GM18517 (cell line): ENCODE data around the gene WBP2NL.
"Not testable (repeated sequence)": the region's sequence is repeated elsewhere in the genome, so short reads cannot be mapped to it uniquely, and the experiment has no call there.

Experiments used
- ATAC-seq: cut with Tn5 transposase; IDR thresholded peaks from one replicate; pipeline ENCODE4 v1.9.1; 2021; ENCODE audit warnings: mild to moderate bottlenecking, moderate library complexity; ENCODE audit not compliant: unreplicated experiment

Gene WBP2NL, protein sequence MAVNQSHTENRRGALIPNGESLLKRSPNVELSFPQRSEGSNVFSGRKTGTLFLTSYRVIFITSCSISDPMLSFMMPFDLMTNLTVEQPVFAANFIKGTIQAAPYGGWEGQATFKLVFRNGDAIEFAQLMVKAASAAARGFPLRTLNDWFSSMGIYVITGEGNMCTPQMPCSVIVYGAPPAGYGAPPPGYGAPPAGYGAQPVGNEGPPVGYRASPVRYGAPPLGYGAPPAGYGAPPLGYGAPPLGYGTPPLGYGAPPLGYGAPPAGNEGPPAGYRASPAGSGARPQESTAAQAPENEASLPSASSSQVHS

DNA sequence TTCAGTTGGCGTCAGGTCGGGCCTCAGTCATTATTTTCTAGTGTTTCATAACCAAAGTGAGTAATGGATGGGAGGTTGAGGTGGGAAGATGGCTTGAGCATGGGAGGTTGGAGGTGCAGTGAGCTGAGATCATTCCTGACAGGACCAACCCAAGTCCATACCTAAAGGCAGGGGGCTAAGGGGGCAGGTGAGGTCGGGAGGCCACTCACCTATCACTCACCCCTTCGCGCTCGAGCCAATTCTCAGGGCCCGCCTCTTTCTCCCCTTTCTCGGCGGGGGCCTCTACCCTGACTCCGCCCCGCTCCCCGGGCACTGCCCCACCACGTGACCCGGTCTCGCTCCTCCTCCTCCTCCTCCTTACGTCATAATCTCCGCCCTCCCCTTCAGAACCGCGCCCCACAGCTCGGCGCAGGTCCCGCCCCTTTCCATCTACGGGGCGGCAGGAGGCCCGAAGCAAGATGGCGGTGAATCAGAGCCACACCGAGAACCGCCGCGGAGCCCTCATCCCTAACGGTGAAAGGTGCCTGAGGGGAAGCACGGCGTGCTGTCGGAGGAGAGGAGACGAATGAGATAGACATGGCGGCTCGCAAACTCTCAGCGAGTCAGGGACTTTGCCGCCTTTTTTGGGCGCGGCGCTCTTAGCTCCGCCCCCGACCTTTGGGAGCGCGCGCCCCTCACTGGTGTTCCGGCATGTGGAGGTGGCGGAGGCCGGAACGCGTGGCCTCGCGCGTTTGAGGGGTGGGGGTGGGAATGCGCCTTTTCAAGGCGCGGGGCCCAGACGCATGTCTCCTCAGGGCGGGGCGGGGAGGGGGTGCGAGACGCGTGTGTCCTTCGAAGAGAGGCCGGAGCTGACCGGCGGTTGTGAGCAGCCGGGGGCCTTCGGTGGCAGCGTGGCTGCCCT, at the start of gene WBP2NL:
WBP2NL (plus strand) TSS at position 428 of the 901 bp plus-strand sequence; CDS start at position 459, 31 bp downstream.
- peak; percentile 69 for ATAC-seq

DNA sequence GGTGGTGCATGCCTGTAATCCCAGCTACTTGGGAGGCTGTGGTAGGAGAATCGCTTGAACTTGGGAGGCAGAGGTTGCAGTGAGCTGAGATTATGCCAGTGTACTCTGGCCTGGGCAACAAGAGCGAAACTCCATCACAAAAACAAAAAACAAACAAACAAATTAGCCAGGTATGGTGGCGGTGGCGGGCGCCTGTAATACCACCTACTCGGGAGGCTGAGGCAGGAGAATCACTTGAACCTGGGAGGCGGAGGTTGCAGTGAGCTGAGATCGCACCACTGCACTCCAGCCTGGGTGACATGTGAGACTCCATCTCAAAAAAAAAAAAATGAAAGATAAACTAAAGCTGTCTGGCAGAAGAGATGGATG, 49.7 kb upstream of the WBP2NL start:
- not testable (repeated sequence) for ATAC-seq

DNA sequence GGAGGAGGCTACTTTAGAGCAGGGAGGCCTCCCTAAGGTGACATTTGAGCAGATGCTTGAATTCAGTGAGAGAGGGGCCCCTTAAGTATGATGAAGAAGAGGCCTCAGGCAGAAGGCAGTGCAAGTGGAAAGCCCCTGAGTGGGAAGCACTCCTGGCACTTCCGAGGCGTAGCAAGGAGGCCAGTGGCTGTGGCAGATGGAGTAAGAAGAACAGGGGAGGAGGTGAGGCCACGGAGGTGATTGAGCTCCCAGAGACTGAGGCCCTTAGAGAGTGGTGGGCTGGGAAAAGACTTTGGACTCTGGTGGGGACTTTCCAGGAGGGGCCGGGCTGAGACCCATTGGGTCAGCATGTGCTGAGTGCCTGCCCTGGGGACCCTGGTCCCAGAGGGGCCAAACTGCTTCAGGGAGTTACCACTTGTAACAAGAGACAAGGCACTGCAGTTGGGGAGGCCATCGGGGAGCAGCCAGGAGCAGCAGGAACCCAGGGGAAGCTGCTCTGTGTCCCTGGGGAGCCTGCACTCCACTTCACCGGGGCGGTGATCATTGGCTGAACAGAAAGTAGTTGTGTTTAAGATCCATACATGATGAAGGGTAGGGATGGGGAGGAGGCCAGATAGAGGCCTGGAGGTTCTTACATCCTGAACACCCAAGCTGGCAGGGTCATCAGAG, 49.2 kb upstream of the WBP2NL start:
- no peak for ATAC-seq

DNA sequence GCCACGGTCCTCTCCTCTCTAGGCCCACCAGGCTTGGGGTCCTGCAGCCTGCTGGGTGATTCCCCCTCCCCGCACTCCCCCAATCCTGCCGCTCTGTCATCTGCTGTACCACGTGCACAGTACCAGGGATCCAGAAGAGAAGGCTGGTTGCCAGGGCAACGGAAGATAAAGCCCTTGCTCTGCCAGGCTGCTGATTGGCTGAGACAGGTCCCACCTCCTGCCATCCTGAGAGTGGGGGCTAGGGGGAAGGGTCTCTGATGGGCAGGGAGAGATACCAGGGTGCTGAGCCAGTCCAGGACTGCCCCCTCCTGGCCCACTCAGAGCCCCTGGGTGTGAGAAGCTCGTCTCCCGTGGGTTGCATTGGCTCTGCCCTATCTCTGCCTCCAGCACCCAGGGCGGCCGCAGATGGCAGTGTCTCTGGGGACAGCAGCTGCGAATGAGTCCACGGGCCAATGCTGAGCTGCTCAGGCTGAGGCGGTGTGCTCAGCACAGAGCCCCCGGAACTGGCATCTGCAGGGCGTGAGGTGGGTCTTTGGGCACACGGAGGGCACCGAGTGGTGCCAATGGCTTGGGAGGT, 46.6 kb upstream of the WBP2NL start, which contains the start of gene SMIM45:
SMIM45 (plus strand) TSS at position 253 of the 577 bp plus-strand sequence.
- no peak for ATAC-seq

DNA sequence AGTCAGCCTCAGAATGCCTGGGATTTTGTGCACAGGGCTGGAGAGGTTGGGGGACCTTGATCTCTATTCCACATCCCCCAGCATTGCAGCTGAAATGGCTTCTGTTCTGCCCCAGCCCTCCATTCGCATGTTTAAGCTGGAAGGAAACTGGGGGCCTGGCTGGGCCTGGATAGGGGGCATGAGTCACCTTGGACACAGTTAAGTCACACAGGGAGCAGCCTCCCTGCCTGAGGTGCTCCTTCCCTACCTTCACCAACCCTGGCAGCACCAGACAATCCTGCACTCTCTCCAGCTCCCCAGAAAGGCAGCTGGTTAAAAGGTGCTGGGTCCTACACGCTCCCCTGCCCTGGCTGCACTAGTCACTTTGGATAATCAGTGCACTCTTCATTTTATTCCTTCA, 45.9 kb upstream of the WBP2NL start:
- ATAC-seq: no peak

DNA sequence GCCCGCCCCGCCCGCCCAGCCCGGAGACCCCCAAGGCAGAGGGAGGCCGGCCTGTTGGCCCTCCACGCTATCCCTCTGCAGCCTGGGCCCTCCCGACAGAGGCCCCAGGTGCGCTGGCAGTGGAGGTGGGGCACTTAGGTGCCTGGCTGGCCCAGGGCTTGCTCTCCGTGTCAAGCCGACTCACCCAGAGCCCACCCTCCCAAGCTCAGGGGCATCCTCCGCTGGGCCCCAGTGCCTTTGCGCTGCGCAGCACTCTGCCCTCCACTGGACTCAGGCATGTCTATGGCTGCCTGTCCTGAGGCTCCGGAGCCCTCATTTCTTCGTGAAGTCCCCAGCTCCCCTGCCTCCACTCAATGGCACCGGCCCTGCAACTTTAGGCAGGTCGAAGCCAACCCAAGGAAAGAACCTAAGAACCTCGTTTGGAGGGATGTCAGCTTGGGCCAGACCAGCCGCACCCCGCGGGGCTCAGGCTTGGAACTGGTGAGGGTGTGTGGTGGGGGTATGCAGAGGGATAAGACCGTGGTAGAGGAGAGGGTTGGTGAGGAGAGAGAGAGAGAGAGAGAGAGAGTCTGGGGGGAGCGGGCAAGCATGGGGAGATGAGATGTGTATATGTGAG, 40.5 kb upstream of the WBP2NL start:
- peak; percentile 27 for ATAC-seq

DNA sequence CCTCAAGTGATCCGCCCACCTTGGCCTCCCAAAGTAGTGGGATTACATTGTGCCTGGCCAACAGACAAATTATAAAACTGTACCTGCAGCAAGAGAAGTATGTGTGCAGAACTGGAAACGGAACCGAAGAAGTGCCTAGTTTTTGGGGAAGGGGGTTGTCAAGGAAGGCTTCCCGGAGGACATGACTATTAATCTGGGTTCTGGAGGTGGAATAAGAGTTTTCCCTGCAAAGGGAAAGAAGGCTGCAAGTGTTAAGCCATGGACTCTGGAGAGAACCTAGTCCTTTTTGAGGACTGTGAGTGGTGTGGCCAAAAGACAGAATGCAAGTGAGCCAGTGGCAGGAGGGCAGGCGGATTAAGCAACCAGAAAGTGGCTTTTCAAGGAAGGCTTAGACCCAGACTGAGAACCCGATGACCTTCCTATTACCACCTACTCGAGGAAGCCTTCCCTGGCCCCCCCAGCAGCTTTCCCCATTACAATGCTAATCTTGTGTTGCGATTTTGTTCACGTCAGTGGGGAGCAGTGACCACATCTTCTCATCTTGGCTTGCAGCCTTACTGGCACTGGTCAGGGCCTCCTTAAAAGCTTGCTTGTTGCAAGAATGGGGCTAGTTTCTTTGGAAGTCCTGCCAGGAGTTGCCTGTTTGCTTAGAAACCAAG, 35.0 kb upstream of the WBP2NL start:
- no peak for ATAC-seq

DNA sequence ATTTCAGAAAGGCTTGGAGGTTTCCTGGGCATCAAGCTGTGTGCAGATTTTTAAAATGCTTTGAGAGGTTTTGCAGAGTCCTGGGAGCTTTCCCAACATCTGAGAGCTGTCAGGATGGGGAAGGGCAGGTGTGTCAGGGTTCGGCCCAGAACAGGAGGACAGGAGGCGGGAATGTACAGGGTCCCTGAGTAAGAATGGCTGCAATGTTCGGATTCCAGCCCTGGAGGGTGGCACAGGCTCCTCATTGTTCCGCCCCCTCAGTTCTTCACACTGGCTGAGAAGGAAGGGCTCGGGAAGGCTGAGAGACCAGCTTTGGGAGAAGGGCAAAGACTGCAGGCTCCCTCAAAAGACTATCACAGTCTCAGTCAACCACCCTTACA, 34.5 kb upstream of the WBP2NL start:
- no peak for ATAC-seq

DNA sequence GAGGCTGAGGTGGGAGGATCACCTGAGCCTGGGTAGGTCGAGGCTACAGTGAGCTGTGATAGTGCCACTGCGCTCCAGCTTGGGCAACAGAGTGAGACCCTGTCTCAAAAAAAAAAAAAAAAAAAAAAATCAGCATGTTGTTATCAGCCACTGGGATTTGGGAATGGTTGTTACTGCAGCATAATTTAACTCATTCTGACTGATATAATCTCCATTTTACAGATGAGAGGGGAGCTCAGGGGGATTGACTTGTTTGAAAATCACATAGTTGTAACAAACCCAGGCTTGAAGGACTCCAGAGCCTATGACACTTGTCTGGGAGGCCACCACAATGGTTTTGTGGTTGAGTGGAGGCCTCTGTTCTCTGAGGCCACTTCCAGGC, 32.4 kb upstream of the WBP2NL start:
- ATAC-seq: no peak

DNA sequence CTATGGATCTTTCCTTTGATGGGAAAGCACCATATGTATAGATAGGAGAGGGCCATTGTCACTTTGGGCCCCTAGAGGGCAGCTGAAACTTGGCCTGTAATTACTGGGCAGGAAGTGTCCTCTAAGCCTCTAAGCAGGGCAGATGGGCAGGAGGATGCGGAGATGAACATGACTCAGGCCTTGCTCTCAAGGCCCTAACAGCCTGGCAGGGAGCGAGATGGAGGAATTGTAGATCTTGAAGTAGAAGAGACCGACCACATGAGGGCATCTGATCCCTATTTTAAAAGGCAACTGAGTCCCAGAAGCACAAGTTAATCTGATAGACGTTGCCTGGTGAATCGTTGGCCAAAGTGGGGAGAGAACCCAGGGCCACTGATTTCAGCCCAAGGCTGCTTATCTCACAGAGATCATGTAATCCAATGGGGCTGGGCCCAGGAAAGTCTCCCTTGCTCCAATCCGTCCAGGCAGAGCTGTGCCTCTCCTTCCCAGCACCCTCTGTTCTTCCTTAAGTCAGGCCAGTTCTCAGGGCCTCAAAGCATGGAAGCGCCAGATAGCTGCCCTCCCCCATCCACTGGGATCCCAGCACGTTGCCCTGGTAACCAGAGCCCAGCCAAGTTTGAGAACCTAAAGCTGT, 31.9 kb upstream of the WBP2NL start:
- ATAC-seq: no peak

DNA sequence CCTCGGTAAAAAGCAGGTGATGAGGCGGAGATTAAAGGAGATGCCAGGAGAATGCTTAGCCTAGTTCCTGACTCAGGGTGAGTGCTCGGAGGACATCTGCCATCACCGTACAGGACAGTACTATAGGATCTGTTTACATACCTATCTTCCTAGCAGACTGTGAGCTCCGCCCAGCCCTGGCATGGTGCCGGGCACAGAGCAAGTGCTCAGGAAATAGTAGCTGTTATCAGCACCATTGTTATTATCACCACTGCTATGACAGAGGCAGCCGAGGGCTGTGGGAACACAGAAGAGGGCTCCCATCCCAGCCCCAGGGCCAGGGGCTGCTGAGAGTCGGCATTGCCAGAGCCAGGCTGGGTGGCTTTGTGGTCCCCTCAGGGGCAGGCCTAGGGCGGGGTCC, 30.0 kb upstream of the WBP2NL start:
- ATAC-seq: no peak

DNA sequence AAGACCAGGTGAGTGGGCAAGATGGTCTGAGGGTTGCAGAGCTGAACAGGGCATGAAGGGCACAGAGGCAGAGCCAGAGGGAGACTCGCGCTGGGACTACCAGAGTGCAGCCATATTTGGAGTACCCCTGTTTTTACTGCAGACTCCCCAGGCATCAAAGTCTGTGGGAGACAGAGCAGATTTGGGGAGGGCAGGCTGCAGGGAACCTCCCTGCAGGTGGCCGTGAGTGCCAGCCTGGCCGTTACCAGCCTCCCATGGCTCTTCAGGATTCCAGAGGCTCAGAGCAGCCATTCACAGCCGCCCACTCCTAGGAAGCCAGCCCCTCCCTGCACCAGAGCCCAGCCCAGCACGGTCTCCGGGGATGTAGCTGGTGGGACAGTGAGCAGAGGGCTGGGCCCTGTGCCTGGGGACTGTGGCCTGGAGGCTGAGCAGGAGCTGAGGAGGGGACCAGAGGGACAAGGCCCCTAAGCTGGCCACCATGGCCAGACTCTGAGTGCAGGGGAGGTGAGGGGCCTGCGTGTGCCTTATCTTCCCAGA, 29.4 kb upstream of the WBP2NL start, which contains the start of gene SEPTIN3:
SEPTIN3 (plus strand) TSS at position 334 of the 537 bp plus-strand sequence. CDS start 2,050 bp downstream, outside the sequence.
- no peak for ATAC-seq

DNA sequence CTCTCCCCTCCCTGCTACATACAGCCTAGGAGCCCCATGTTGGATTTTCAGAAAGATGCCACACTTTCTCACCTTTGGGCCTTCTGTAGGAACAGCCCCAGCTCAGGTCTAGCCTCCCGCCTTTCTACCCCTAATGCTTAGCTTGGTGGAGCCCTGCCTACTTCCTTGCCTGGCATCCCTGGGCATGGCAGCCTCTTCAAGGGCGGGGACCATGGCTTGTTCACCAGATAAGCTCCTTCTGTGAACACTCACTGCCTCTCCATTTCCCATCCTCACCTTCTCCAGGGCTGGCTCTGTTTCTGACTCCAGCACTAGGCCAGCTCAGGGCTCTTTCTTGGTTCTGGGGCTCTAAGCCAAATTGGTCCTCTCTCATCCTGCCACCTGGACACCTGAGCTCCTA, 28.0 kb upstream of the WBP2NL start:
- ATAC-seq: no peak

DNA sequence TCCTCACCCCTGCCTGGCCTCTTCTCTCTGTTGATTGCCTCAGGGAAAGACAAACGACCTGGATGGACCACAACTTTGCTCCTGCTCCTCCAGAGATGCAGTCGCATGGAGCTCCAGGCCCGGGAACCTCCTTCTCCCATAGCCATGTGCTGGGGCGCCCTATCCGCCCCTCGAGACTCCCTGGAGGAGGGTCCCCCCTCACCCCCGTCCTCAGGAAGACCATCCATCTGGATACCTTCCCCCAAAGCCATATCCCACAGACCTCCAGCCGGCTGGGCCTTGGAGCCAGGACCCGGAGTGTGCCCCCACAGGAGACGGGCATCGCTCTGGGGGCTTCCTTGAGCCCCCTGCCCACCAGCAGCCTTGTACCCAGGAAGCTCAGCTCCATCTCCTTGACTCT, 27.2 kb upstream of the WBP2NL start:
- no peak for ATAC-seq

DNA sequence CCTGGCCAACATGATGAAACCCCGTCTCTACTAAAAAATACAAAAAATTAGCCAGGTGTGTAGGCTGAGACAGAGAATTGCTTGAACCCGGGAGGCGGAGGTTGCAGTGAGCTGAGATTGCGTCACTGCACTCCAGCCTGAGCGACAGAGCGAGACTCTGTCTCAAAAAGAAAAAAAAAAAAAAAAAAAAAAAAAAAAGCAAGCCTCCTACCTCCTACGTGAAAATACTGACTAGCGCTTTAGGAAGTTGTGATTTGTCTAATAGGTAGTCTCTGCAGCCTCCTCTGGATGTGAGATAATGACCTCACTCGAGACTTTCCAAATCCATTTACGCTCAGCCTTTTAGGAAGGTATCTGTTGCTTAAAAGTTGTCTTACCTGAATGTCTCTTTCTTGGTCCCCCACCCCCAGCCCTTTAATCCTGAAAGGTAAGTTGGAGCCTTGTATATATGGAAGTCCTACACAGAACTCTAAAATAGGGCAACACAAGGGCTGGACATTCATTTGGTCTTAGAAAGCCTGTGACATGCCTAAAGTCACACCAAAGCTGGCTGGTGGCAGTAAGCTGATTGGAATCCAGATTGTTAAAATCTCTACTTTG, 23.8 kb upstream of the WBP2NL start:
- no peak for ATAC-seq

DNA sequence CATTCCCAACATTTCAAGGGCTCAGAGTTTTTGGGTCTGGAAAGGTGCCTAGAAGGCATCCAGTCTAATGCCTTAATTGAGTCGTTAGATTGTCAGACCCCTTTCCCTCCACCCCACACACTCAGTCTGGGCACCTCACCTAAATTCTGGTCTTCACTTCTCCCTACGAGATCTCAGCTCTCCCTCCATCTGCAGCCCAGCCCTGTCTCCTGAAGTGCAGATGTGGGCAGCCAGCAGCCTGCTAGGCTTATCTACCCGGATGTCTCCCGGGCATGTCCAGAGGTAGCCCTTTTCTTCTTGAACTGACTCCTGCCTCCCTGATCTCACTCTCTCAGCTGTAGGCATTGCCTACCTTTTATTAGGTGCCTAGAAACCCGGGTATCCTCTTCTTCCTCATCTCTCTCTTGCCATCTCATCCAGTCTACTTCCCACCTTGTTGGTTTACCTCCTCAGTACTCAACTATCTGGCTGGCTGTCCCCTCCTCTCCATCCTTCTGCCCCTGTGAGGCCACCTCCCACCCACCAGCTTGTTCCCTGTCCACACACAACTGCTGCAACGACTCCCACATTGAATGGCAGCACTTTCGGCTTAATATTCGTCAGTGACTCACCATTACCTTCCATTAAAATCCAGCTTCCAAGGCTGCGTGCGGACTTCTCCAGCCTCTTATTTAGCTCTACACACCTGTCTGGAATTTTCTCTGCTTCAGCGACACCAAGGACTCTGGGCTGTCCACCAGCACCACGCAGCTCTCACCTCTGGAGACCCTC, 23.1 kb upstream of the WBP2NL start:
- no peak for ATAC-seq

DNA sequence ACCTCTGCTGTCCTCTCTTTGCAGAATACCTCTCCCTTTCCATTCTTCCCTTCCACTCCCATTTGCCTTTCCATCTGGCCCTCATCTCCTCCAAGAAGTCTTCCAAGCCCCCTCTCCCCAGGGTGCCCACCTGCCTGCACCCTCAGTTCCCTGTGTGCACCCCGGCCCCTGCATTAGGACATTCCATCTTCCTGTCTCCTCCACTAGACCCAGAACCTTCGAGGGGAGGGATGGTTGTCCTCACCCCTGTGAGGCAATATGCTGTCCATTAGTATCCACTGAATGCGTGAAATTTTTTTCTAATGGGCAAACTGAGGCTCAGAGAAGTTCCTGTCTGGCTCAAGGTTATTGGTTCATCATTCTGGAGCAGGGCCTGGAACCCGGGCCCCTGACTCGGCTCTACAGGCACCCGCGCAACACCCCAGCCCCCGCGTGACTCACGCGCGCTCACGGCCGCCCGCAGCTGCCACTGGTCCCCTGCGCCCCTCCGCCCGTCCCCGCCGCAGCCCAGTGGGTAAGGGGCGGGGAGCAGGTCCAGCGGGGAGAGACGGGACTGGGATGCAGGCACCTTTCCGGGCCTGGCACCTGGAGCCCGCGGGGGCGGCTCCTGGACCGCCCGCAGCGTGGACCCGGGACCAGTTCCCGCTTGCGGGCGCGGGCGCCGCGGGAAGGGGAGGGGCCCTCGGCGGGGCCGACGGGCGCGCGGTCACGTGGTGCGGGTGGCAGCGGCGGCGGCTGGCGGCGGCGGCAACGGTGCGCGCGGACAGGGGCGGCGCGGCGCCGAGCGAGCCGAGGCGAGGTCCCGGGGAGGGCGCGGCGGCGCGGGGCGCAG, 22.3 kb upstream of the WBP2NL start:
- no peak for ATAC-seq
